Gastroesophageal sphincter (tissue), 4 donors: ENCODE measurements around the gene TMEM131. TPM values are rescaled to one million over a fixed set of nuclear protein-coding genes. Genes with fewer than 3 reads are reported as not detected.

ENCODE experiments used
- ATAC-seq: fragments of 150-250 bp; one replicate; pipeline ENCODE4 v1.9.1; 2016; ENCODE audit warnings: mild to moderate bottlenecking, moderate library complexity
- H3K27ac ChIP-seq, 4 donors: fragments of 200-600 bp; sonication (generic) in 3 of 4; 1 replicate in 3 of 4; 2 replicates in 1 of 4; pipeline ENCODE4 v1.5.1; 2016 to 2019
- H3K27me3 ChIP-seq: fragments of 200-600 bp; sonication (generic); one replicate; pipeline ENCODE4 v1.5.1; 2019
- H3K36me3 ChIP-seq, 2 donors: fragments of 200-600 bp; sonication (generic); one replicate each; pipeline ENCODE4 v1.5.1; 2019; ENCODE audit warnings: control low read depth in 1 of 2
- H3K4me1 ChIP-seq, 3 donors: fragments of 200-600 bp; sonication (generic); 1 replicate in 2 of 3; 2 replicates in 1 of 3; pipeline ENCODE4 v1.5.1; 2016 to 2019; ENCODE audit warnings: control low read depth in 2 of 3
- H3K4me3 ChIP-seq, 2 donors: fragments of 200-600 bp; sonication (generic); one replicate each; pipeline ENCODE4 v1.5.1; 2019; ENCODE audit warnings: mild to moderate bottlenecking in 1 of 2, moderate library complexity in 1 of 2
- H3K9me3 ChIP-seq, 3 donors: fragments of 200-600 bp; sonication (generic); one replicate each; pipeline ENCODE4 v1.5.1; 2017 to 2019; ENCODE audit warnings: control low read depth in 2 of 3
- CTCF ChIP-seq, 4 experiments: fragments of 200-600 bp in 2 of 4; fragments of 450-650 bp in 2 of 4; sonication (generic) in 1 of 4; IDR thresholded peaks; one replicate each; pipeline ENCODE4 v1.5.1; 2017 to 2019; ENCODE audit warnings: antibody characterized with exemption in 4 of 4, mild to moderate bottlenecking in 2 of 4, moderate library complexity in 2 of 4
- EP300 ChIP-seq: sonication (generic); formaldehyde crosslinking; IDR thresholded peaks from one replicate; pipeline ENCODE4 v1.6.1; 2017; ENCODE audit warnings: antibody characterized with exemption, mild to moderate bottlenecking
- POLR2A ChIP-seq, 2 donors: fragments of 450-650 bp; IDR thresholded peaks; one replicate each; pipeline ENCODE4 v1.6.1; 2017; ENCODE audit warnings: antibody characterized with exemption in 2 of 2, mild to moderate bottlenecking in 2 of 2, moderate library complexity in 1 of 2
- POLR2AphosphoS5 ChIP-seq: sonication (generic); formaldehyde crosslinking; IDR thresholded peaks from one replicate; pipeline ENCODE4 v1.6.1; 2017; ENCODE audit warnings: antibody characterized with exemption
- WGBS, 2 donors: methylation state at CpG; one replicate each; pipeline ENCODE4 v1.1.5; 2018; ENCODE audit warnings: low coverage in 1 of 2; 5-methylcytosine and 5-hydroxymethylcytosine counted together
- total RNA-seq, 4 donors: library from RNA; depleted of rRNA; stranded (reverse); fragments of >200 nt; gene quantifications; one replicate each; pipeline ENCODE4 v1.1.0, GENCODE V29; 2016

Gene TMEM131
- total RNA-seq, 4 donors from 2014 or later = 32.0 to 46.4 (median 33.9) TPM

DNA sequence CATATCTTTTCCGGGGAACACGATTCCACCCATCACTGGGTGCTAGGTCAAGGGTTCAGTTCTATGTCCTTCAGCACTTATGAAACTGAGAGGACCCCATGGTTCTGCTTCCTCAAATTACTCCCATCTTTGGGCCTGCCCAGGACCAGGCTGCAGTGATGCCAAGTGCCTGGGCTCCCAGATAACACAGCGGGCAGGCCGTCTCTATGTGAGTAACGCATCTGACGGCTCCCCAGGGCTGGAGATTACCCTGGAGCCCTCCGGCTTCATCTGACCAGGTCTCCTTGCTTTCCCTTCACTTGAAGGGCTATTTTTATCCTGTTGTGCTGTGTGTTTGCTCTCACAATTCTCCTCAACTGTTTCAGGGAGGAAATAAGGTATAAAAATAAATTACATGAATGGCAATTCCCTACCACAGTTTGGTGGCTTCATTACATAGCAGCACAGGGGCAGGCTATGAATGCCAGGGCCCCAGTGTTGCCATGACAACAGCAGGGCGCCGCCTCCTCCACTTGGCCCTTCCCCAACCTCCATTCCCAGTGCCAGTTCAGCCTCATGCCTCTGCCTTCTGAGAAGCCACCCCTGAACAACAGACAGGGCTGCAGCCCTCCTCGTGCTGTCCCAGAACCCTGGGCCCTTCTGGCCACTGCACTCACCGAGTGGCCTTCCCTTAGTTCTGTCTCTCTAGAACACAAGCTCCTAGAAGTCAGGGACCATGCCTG, 25.4 kb upstream of the TMEM131 start:
- WGBS, 2 donors = 76 to 87% methylated on average over 3 to 4 of the region's 11 CpGs
- H3K9me3 ChIP-seq = no peaks in the 10 kb centered on the region
- TF ChIP-seq POLR2AphosphoS5 = no peak
- no peak for TF ChIP-seq CTCF (IDR thresholded peaks at IDR 0.05)
- no peak for TF ChIP-seq POLR2A (IDR thresholded peaks at IDR 0.05)
- TF ChIP-seq EP300 = no peak
- H3K4me1 ChIP-seq = no peaks in the 10 kb centered on the region
- H3K36me3 ChIP-seq = no peaks in the 10 kb centered on the region
- no peak overlapping the region for H3K27ac ChIP-seq
- ATAC-seq = no peak
- no peak overlapping the region for H3K4me3 ChIP-seq
- H3K27me3 ChIP-seq = no peaks in the 10 kb centered on the region

- H3K27me3 ChIP-seq = no peaks in the 10 kb centered on the region
- H3K9me3 ChIP-seq = no peaks in the 10 kb centered on the region
- H3K36me3 ChIP-seq = no peaks in the 10 kb centered on the region
- 80 to 91% methylated on average over 5 of the region's 6 CpGs for WGBS, 2 donors
- no peak for TF ChIP-seq POLR2AphosphoS5
- TF ChIP-seq POLR2A (IDR thresholded peaks at IDR 0.05) = no peak
- TF ChIP-seq EP300 = no peak
- TF ChIP-seq CTCF (IDR thresholded peaks at IDR 0.05) = no peak
- no peak overlapping the region for H3K4me3 ChIP-seq
- H3K27ac ChIP-seq = no peak overlapping the region
- ATAC-seq = no peak
- no peaks in the 10 kb centered on the region for H3K4me1 ChIP-seq
Measured at GRCh38 chr2:98020516-98020915, 24.8 kb upstream of the TMEM131 start.

- Histone ChIP-seq H3K9me3 (no peaks in the 10 kb centered on the region), H3K4me3 (no peak overlapping the region), H3K27me3 (no peaks in the 10 kb centered on the region), H3K4me1 (no peaks in the 10 kb centered on the region), H3K36me3 (no peaks in the 10 kb centered on the region), H3K27ac (no peak overlapping the region)
- TF ChIP-seq EP300 = no peak
- no peak for TF ChIP-seq POLR2A (IDR thresholded peaks at IDR 0.05)
- no peak for TF ChIP-seq CTCF (IDR thresholded peaks at IDR 0.05)
- TF ChIP-seq POLR2AphosphoS5 = no peak
- WGBS, 2 donors = 87 to 92% methylated on average over 4 to 7 of the region's 7 CpGs
- no peak for ATAC-seq
Measured at GRCh38 chr2:98016908-98017670, 21.3 kb upstream of the TMEM131 start.

DNA sequence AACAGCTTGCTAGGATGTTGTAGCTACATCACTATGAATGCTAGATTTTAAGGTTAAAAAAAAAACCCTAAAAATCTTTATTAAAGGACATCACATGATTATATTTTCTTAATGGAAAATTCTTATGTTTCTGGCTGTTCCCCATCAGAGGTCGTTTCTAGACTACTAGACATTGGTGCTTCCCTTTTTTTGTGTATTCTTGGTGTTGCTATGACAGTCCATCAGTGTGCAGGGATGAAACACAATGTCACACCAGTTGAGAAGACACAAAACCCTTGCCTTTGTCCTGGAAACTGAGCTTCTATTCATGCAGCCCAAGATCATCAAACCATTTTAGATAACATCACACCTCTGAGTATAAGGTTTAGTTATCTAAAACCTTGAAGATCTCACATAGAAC, 19.9 kb upstream of the TMEM131 start:
- TF ChIP-seq CTCF (IDR thresholded peaks at IDR 0.05) = no peak
- no peak for TF ChIP-seq EP300
- TF ChIP-seq POLR2A (IDR thresholded peaks at IDR 0.05) = no peak
- TF ChIP-seq POLR2AphosphoS5 = no peak

More for the DNA sequence above, 19.9 kb upstream of the TMEM131 start:
- no peaks in the 10 kb centered on the region for H3K36me3 ChIP-seq
- 35 to 88% methylated on average over 1 of the region's 1 CpG for WGBS, 2 donors
- H3K27ac ChIP-seq = no peak overlapping the region
- H3K9me3 ChIP-seq = no peaks in the 10 kb centered on the region
- ATAC-seq = no peak
- H3K4me3 ChIP-seq = no peak overlapping the region
- peaks cover 0 to 4% (median 0%) of the 10 kb centered on the region in 3 donors for H3K4me1 ChIP-seq
- no peaks in the 10 kb centered on the region for H3K27me3 ChIP-seq
